NCI-H2029 treated with DMSO at 0.1 percent for 48 hours (cell line): Measurements from ENCODE around the gene TRIM60.
A peak's percentile ranks its signal among the peaks of the same experiment; 100 is the strongest.
"Not testable (repeated sequence)": the region's sequence is repeated elsewhere in the genome, so short reads cannot be mapped to it uniquely, and the experiment has no call there.

ENCODE experiments used
- DNase-seq: peaks from one replicate; lab custom pipeline; 2025; lab: John Stamatoyannopoulos, UW

The TRIM60 gene

GRCh38 chr4:165053645-165054044 is 21.8 kb downstream of the TRIM60 start, which contains the start of gene TRIM75:
TSS of gene TRIM75 (plus strand) at chr4:165053866. CDS start at chr4:165059148, 5,282 bp downstream.
- no peak for DNase-seq

DNA sequence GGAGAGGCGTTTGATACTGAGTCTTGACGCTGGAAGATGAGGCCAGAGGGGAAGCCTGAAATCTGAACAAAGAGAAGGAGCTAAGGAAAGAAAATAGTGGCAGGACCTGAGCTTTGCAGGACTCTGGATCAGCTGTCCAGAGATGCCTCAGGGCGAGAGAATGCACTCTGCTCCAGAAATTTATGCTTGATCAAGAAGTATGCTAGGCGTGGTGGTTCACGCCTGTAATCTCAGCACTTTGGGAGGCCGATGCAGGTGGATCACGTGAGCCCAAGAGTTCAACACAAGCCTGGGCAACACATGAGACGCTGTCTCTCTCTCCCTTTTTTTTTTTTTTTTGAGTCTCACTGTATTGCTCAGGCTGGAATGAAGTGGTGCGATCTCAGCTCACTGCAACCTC is 23.8 kb downstream of the TRIM60 start:
- DNase-seq: no peak

DNA sequence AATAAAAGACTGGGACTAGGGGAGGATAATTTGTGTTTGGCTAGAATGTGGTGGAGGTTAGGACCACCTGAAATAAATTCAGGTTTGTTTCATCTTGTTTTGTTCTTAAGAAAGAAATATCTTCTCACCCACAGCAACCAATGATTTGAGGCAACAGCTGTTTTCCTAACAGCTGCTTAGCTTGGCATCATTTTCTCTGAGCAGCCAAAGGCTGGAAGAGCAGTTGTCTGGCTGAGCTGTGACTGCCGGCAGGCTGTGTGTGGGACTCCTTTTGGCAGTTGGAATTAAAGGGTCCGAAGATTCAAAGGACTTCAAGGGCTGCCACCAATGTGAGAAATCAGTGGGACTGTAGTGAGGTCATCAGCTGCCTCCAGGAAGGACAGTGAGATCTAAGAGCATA is 26.9 kb downstream of the TRIM60 start:
- no peak for DNase-seq

- no peak for DNase-seq
Measured at GRCh38 chr4:165059386-165059785, 27.6 kb downstream of the TRIM60 start.

GRCh38 chr4:165060938-165061337 is 29.1 kb downstream of the TRIM60 start:
- DNase-seq: no peak

DNA sequence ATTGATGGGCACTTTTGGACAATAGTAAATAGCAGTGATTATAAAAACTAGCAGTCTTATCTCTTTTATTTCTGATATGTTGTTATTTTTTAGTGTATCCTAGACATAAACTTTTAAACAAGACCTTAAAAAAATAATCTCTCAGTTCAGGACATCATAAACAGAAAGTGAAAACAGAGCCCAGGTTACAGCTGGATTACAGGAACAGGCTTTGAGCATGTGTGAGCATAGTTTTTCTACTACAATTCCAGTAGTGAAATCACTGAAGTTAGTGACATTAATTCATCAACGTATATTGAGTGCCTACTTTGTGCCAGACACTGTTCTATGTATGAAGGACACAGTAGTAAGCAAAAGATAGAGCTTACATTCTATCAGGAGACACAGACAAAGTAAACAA is 38.8 kb downstream of the TRIM60 start:
- no peak for DNase-seq

DNA sequence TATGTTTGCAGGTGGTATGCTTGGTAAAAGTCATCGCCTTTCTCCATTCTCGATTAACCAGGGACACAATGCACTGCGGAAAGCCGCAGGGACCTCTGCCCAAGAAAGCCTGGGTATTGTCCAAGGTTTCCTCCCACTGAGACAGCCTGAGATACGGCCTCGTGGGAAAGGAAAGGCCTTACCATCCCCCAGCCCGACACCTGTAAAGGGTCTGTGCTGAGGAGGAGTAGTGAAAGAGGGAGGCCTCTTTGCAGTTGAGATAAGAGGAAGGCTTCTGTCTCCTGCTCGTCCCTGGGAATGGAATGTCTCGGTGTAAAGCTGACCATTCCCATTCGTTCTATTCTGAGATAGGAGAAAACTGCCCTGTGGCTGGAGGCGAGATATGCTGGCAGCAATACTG is 41.5 kb downstream of the TRIM60 start:
- DNase-seq: not testable (repeated sequence)

GRCh38 chr4:165077034-165077578 is 45.3 kb downstream of the TRIM60 start:
- no peak for DNase-seq

GRCh38 chr4:165079476-165079875 is 47.7 kb downstream of the TRIM60 start:
- peak; percentile 54 for DNase-seq

GRCh38 chr4:165084787-165085186 is 53.0 kb downstream of the TRIM60 start:
- not testable (repeated sequence) for DNase-seq

DNA sequence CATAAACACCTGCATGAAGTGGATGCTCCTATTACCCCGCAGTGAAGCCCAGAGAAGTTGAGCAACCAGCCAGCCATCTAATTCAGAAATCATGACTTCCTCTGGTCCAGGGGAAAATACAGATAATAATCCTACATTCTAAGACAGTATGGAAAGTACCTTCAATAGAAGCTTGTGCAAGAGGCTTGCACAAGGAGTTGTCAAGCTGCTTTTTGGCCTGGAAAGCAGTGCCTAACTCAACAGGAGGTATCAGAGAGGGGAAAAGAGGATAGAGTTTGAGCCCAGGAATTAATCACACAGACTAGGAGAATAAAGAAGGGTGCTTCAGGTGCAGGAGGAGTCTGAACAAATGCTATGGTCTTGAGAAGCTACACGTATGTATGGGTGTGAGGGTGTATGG is 54.1 kb downstream of the TRIM60 start:
- no peak for DNase-seq

- no peak for DNase-seq
Measured at GRCh38 chr4:165088366-165088765, 56.6 kb downstream of the TRIM60 start.
